Dedifferentiated amniotic fluid mesenchymal stem cell (primary cell): ENCODE measurements around the gene HPCAL1.
A peak's percentile ranks its signal among the peaks of the same experiment; 100 is the strongest.
"Not testable (repeated sequence)": the region's sequence is repeated elsewhere in the genome, so short reads cannot be mapped to it uniquely, and the experiment has no call there.

Experiments
- DNase-seq: peaks from one replicate; pipeline ENCODE4 v3.0.0-alpha.2; 2016; ENCODE audit errors: extremely low spot score

HPCAL1 gene

GRCh38 chr2:10302479-10303180 is at the start of gene HPCAL1:
HPCAL1 (plus strand) TSS chr2:10302904; CDS start chr2:10419758, 116,854 bp downstream.
- DNase-seq: peak; percentile 69

- no peak for DNase-seq
Observed at GRCh38 chr2:10253596-10254372, 48.9 kb upstream of the HPCAL1 start.

GRCh38 chr2:10254373-10255188 is 48.1 kb upstream of the HPCAL1 start:
- no peak for DNase-seq

DNA sequence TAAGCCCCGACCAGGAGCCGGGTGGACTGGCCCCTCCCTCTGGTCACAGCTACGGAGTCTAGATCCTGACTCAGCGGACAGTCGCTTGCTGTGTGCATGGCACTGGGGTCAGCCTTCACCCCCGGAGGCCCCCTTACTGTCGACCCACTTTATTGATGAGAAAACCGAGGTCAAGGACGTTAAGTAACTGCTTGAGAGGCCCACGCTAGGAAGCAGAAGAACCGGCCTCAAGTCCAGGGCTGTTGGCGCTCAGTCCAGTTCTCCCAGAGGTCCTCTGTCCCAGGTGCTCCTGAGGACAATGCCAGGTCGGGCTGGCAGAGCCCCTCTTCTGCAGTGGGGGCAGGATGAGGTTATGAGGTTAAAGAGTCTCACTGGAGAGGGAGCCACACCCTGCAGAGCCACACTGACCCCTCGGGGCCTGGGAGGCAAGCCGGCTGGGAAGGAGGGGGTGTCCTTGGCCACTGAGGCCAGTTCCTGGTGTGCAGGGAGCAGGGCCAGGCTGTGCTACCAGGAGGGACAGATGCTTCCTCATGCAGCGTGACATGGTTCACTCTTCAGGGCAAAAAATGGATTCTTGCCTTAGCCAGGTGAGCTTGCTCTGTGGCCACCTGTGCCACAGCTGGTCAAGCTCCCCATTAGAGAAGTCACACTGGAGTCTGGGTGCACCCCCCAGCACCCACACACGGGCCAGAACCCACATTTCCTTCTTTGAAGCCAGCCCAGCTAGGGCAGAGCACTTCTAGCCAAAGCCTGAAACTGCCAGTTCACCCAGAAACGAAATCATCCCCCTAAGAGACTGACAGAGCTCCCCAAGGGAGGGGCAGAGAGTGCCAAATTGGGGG is 47.3 kb upstream of the HPCAL1 start:
- no peak for DNase-seq

DNA sequence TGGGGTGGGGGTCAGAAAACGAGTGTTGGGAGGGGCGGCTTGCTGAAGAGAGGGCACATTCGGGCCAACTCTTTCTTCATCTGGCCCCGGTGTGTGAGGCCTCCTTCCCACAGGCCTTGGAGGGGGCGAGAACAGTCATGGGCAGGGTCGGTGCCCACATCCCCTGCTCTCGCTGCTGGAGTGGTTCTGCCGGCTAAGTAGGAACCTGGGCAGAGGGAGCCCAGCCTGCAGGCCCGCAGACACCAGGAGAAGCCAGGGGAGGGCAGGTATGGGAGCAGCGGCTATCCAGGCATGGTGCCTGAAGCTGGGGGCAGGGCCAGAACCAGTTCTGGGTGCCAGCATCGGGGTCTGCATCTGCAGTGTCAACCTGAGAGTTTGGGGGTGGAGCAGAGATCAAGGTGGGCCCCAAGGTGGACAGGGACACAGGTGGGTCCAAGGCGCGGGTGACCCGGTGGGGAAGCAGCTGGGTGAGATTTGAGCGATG is 46.6 kb upstream of the HPCAL1 start:
- no peak for DNase-seq

DNA sequence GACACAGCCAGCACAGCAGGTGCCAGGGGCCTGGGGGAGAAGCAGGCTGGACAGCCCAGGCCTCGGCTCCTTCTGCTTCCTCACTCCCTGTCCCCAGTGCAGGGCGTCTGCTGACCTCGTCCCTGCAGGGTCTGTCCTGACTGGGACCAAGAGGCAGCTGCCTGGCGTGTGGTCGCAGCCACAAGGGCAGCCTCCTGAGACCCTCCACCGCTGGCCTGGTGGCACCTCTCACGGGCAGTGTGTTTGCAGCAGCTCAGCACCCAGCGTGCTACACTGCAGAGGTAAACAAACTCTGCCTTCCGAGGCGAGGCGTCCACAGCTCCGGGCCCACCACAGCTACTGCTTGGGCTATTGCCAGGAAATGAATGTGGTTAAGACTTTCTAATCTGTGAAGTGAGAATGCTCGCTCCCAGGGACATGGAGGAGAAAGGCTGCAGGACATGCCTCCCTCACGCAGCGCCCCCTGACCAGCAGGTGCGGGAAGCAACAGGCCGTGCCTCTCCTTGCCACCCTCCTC is 46.1 kb upstream of the HPCAL1 start:
- DNase-seq: no peak

- no peak for DNase-seq
Observed at GRCh38 chr2:10257036-10257435, 45.7 kb upstream of the HPCAL1 start.

DNA sequence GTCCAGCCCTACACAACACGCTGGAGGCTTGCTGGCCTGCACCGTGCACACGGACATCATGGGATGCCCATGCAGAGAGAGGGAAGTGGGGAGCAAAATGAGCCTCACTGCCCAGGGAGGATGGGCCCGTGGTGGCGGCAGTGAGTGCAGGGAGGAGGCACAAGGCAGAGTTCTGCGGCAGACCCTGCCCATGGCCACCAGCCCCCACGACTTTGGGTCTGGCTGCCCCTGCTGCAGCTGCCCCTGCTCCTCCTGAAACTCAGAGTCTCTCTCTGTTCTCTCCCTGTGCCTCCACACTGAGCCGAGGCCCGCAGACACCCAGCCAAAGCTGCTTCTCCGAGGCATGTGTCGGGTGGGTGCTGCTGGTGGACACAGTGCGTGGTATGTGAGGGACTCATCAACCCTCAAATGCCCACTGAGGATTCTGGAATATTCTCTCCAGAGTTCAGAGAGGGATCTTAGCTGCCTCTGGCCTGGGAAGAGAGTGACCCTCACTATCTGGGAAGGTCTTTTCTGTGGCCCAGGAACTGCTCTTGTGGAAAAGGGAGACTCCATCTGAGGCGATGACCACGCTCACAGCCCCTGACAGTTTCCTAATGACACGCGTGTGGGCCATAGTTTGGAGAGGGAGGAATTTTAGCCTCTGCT is 45.1 kb upstream of the HPCAL1 start:
- no peak for DNase-seq

- DNase-seq: no peak
Observed at GRCh38 chr2:10258326-10258725, 44.4 kb upstream of the HPCAL1 start.

- DNase-seq: no peak
Observed at GRCh38 chr2:10258726-10259125, 44.0 kb upstream of the HPCAL1 start.

DNA sequence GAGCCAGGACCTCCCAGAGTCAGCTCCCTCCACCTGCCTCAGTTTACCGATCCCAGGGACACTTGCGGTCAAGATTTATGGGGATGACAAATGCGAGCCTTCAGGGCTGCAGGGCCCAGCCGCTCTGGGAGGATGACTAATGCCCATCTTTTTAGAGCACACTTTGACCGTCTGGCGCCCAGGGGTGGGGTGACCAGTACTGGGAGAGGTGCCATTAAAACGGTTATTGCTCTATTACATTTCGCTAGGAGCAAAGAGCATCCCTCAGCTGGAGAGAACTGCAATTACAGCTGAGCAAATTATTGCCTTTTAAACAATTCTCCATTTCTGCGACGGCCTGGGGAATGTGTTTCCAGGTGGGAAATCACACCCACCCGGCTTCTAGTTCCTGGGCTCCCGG is 42.6 kb upstream of the HPCAL1 start:
- DNase-seq: no peak

- DNase-seq: not testable (repeated sequence)
Observed at GRCh38 chr2:10263526-10263925, 39.2 kb upstream of the HPCAL1 start.

- DNase-seq: no peak
Observed at GRCh38 chr2:10264506-10265328, 38.0 kb upstream of the HPCAL1 start.

- DNase-seq: no peak
Observed at GRCh38 chr2:10265329-10266132, 37.2 kb upstream of the HPCAL1 start.

- no peak for DNase-seq
Observed at GRCh38 chr2:10266133-10266620, 36.5 kb upstream of the HPCAL1 start.

DNA sequence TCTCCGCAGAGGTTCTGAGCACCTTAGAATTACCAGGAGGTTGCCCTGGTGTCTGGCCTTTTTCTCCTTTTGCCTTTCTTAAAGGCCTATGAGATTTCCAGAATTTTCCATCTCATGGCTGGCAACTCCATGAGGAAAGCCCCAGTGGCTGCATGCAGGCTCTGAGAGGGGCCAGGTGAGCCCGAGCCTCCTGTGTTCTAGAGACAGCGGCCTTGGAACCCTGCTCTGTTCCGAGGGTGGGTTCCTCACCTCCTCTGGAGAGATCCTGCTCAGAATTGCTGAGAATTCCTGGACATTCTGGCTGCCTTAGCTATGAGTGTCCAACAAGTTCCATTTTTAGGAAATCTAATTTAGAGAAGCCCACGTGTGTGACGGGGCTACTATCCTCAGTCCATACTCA is 35.7 kb upstream of the HPCAL1 start:
- DNase-seq: no peak

- no peak for DNase-seq
Observed at GRCh38 chr2:10267551-10268465, 34.9 kb upstream of the HPCAL1 start.

DNA sequence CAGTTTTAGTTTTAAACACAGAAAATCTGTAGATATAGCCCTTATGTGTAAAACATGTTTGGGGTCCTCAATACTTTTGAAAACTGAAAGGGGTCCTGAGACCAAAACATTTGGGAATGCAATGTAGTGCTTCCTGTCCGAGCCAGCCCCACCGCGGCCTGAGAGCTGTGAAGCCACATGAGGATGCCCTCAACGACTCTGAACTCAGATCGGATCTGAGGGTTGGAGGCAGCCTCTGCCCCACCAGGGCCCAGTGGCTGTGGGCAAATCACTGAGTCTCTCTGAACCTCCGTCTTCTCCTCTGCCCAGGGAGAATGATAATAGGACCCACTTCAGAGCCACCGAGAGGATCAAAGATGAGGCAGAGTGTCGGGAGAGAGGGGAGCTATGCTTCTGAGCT is 33.4 kb upstream of the HPCAL1 start:
- no peak for DNase-seq
